Thyroid gland (tissue), 4 donors: ENCODE measurements around the gene TNNI2. TPM values are rescaled to one million over a fixed set of nuclear protein-coding genes. Genes with fewer than 3 reads are reported as not detected.

ENCODE experiments used
- DNase-seq, 2 donors: peaks; one replicate each; pipeline ENCODE4 v3.0.0-alpha.2; 2019
- H3K27ac ChIP-seq, 3 donors: fragments of 200-600 bp; sonication (generic); 1 replicate in 2 of 3; 2 replicates in 1 of 3; pipeline ENCODE4 v1.5.1; 2016 to 2019; ENCODE audit warnings: mild to moderate bottlenecking in 1 of 3, moderate library complexity in 1 of 3
- H3K27me3 ChIP-seq: fragments of 200-600 bp; sonication (generic); one replicate; pipeline ENCODE4 v1.5.1; 2019
- H3K36me3 ChIP-seq, 2 donors: fragments of 200-600 bp; sonication (generic); one replicate each; pipeline ENCODE4 v1.5.1; 2016 to 2019
- H3K4me1 ChIP-seq, 2 donors: fragments of 200-600 bp; sonication (generic); one replicate each; pipeline ENCODE4 v1.5.1; 2017 to 2019
- H3K4me3 ChIP-seq, 3 donors: fragments of 200-600 bp; sonication (generic); replicated peaks in 1 of 3; 1 replicate in 2 of 3; 2 replicates in 1 of 3; pipeline ENCODE4 v1.5.1; 2016; ENCODE audit warnings: mild to moderate bottlenecking in 1 of 3
- H3K9me3 ChIP-seq: fragments of 200-600 bp; sonication (generic); one replicate; pipeline ENCODE4 v1.5.1; 2017
- POLR2A ChIP-seq, 2 donors: fragments of 450-650 bp; IDR thresholded peaks; one replicate each; pipeline ENCODE4 v1.6.1; 2017; ENCODE audit warnings: antibody characterized with exemption in 2 of 2, mild to moderate bottlenecking in 2 of 2, moderate library complexity in 1 of 2
- WGBS, 2 donors: methylation state at CpG; one replicate each; pipeline ENCODE4 v1.1.5; 2017; 5-methylcytosine and 5-hydroxymethylcytosine counted together
- intact Hi-C: fragments of 100-400 bp; cut with DNase I; formaldehyde crosslinking; loops from one replicate; pipeline ENCODE4 v1.15.1; 2023
- total RNA-seq, 4 donors: library from RNA; depleted of rRNA; stranded (reverse); fragments of >200 nt; gene quantifications; one replicate each; pipeline ENCODE4 v1.2.3, GENCODE V29; 2016
- TF ChIP-seq, protein P1 (sequence below), 6 experiments: fragments of 200-600 bp in 3 of 6; fragments of 450-650 bp in 3 of 6; sonication (generic) in 3 of 6; IDR thresholded peaks; one replicate each; pipeline ENCODE4 v1.5.1; 2016 to 2019; ENCODE audit warnings: antibody characterized with exemption in 6 of 6, mild to moderate bottlenecking in 2 of 6, inconsistent platforms in 1 of 6, moderate library complexity in 1 of 6

Gene TNNI2
- total RNA-seq, 4 donors from 2014 or later: not detected

DNA sequence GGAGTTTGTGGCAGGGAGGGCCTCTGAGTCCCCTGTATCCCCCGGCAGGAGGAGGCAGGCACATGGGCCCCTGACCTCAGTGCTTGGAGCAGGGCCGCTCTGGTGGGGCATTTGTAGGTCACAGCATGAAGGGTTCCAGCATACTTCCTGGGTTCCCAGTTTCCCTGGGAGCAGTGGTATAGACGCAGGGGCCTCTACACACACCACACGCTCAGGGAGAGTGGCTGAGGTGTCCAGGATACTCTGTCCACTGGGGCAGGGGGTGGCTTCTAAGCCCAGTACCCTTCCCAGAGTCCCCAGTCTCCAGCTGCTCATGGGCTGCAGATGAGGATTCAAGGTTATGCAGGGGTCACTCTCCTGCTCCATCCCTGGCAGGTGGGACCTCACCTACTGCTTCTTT lies 20.2 kb downstream of the TNNI2 start:
- Histone ChIP-seq H3K27ac (no peak overlapping the region), H3K36me3 (no peaks in the 10 kb centered on the region), H3K27me3 (no peaks in the 10 kb centered on the region), H3K9me3 (no peaks in the 10 kb centered on the region), H3K4me3 (no peak overlapping the region), H3K4me1 (peaks cover 8 to 14% of the 10 kb centered on the region in 2 donors)
- intact Hi-C loops: no loop called here
- WGBS, 2 donors: 86 to 90% methylated on average over 4 of the region's 4 CpGs
- DNase-seq: no peak
- no peak for TF ChIP-seq POLR2A (IDR thresholded peaks at IDR 0.05)
- TF ChIP-seq, protein P1, sequence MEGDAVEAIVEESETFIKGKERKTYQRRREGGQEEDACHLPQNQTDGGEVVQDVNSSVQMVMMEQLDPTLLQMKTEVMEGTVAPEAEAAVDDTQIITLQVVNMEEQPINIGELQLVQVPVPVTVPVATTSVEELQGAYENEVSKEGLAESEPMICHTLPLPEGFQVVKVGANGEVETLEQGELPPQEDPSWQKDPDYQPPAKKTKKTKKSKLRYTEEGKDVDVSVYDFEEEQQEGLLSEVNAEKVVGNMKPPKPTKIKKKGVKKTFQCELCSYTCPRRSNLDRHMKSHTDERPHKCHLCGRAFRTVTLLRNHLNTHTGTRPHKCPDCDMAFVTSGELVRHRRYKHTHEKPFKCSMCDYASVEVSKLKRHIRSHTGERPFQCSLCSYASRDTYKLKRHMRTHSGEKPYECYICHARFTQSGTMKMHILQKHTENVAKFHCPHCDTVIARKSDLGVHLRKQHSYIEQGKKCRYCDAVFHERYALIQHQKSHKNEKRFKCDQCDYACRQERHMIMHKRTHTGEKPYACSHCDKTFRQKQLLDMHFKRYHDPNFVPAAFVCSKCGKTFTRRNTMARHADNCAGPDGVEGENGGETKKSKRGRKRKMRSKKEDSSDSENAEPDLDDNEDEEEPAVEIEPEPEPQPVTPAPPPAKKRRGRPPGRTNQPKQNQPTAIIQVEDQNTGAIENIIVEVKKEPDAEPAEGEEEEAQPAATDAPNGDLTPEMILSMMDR (IDR thresholded peaks at IDR 0.05): no peak

DNA sequence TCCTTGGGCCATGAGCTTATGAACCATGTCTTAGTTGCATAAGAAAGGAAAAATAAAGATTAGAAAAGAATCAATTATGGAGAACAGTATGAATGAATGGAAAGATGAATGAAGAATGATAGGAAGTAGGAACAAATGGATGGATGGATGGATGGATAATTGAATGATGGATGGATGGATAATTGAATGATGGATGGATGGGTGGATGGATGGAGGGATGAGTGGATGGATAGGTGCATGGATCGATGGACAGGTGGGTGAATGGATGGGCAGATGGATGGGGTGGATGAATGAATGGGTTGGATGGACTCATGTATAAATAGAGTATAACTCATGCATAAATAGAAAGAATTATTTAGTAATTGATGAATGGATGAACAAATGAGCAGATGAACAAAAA lies 21.3 kb downstream of the TNNI2 start:
- intact Hi-C loops: no loop called here
- no peak overlapping the region for H3K27ac ChIP-seq
- peaks cover 13 to 25% of the 10 kb centered on the region in 2 donors for H3K4me1 ChIP-seq
- no peaks in the 10 kb centered on the region for H3K9me3 ChIP-seq
- DNase-seq: no peak
- H3K4me3 ChIP-seq: no peak overlapping the region
- TF ChIP-seq POLR2A (IDR thresholded peaks at IDR 0.05): no peak
- TF ChIP-seq, protein P1 (IDR thresholded peaks at IDR 0.05): no peak
- WGBS, 2 donors: 90 to 94% methylated on average over 1 of the region's 1 CpG
- no peaks in the 10 kb centered on the region for H3K27me3 ChIP-seq
- H3K36me3 ChIP-seq: no peaks in the 10 kb centered on the region

DNA sequence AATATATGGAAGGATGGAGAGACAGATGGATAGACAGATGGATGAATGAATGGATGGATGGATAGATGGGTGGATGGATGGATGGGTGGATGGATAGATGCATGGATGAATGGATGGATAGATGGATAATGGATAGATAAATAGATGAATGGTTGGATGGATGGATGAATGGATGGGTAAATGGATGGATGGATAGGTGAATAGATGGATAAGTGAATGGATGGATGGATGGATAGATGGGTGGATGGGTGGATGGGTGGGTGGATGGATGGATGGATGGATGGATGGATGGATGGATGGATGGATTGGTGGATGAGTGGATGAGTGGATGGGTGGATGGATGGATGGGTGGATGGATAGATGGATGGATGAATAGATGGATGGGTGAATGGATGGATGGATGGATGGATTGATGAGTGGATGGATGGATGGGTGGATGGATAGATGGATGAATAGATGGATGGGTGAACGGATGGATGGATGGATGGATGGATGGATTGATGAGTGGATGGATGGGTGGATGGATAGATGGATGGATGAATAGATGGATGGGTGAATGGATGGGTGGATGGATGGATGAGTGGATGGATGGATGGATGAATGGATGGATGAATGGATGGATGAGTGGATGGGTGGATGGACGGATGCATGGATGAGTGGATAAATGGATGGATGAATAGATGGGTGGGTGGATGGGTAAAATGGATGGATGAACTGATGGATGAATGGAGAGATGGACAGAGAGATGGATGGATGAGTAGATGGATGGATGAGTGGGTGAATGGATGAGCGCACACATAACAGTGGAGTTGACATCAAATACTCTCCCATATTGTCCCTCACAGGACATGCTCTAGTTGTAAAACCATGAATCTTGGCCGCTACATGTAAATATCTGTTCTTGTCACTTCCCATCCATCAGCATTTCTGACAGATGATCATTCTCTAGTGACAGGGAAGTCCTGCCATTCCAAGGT lies 22.9 kb downstream of the TNNI2 start:
- Histone ChIP-seq H3K27ac (no peak overlapping the region), H3K4me1 (peaks cover 15 to 29% of the 10 kb centered on the region in 2 donors)
- intact Hi-C loops: no loop called here

DNA sequence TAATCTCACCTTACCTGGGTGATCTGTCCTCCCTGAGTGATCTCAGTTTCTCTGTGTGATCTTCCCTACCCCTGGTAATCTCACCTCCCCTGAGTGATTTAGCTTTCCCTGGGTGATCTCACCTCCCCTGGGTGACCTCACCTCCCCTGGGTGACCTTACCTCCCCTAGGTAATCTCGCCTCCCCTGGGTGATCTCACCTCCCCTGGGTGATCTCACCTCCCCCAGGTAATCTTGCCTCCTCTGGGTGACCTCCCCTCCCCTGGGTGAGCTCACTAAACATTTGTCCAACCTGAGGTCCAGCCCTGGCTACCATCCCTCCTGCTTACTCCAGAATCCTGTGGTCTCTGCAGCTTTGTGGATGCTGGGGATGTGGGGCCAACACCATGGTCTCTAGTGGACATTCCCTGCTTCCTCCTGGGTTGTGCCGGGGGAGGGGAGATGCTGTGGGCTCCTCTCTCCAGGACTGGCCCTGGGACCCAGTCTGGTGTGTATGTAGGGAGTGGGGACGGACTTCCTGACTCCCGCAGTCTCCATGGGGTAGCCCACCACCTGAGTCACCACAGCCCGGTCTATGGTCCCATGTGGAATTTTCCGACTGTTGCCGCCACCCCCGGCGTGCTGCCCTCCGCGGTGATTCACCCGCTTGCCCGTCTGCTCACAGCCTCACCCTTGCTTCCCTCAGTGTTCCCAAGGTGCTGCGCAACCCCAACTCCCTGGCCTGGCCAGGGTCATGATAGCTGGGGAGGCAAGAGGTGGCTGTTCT lies 24.0 kb downstream of the TNNI2 start:
- Histone ChIP-seq H3K36me3 (no peaks in the 10 kb centered on the region), H3K9me3 (no peaks in the 10 kb centered on the region), H3K27ac (peak overlapping the region in 2 of 3 donors; percentile 58 to 68), H3K27me3 (no peaks in the 10 kb centered on the region), H3K4me1 (peaks cover 15 to 29% of the 10 kb centered on the region in 2 donors), H3K4me3 (no peak overlapping the region)
- DNase-seq: no peak
- TF ChIP-seq POLR2A (IDR thresholded peaks at IDR 0.05): no peak
- TF ChIP-seq, protein P1 (IDR thresholded peaks at IDR 0.05): no peak
- intact Hi-C loops: no loop called here
- 94% methylated on average over 13 to 14 of the region's 14 CpGs for WGBS, 2 donors

More for the DNA sequence above, 22.9 kb downstream of the TNNI2 start:
- Histone ChIP-seq H3K4me3 (no peak overlapping the region), H3K9me3 (no peaks in the 10 kb centered on the region), H3K36me3 (no peaks in the 10 kb centered on the region), H3K27me3 (no peaks in the 10 kb centered on the region)
- no peak for DNase-seq
- TF ChIP-seq, protein P1 (IDR thresholded peaks at IDR 0.05): no peak
- TF ChIP-seq POLR2A (IDR thresholded peaks at IDR 0.05): no peak
- WGBS, 2 donors: 92 to 93% methylated on average over 4 of the region's 4 CpGs
